T-helper 1 cell treated with Interleukin-12 subunit alpha and Interleukin-12 subunit beta and Interleukin-4 antibody, amounts not matched to agents 30 μg/mL and 1 μg/mL, for 36 hours (primary cell): ENCODE data around the gene UPP1.
"Not testable (repeated sequence)": the region's sequence is repeated elsewhere in the genome, so short reads cannot be mapped to it uniquely, and the experiment has no call there.

Source experiments
- H3K27ac Mint-ChIP-seq: one replicate; pipeline ENCODE4 v1.8.0; 2021; ENCODE audit warnings: mild to moderate bottlenecking, mixed read lengths
- H3K27me3 Mint-ChIP-seq: one replicate; pipeline ENCODE4 v1.8.0; 2021; ENCODE audit warnings: low read depth, mixed read lengths
- H3K36me3 Mint-ChIP-seq: one replicate; pipeline ENCODE4 v1.8.0; 2021; ENCODE audit warnings: low read depth, mixed read lengths
- H3K4me1 Mint-ChIP-seq: one replicate; pipeline ENCODE4 v1.8.0; 2021; ENCODE audit warnings: low read depth, mixed read lengths
- H3K4me3 Mint-ChIP-seq: one replicate; pipeline ENCODE4 v1.8.0; 2021; ENCODE audit warnings: mild to moderate bottlenecking, moderate library complexity, mixed read lengths
- H3K9me3 Mint-ChIP-seq: one replicate; pipeline ENCODE4 v1.8.0; 2021; ENCODE audit warnings: mixed read lengths

UPP1 gene

DNA sequence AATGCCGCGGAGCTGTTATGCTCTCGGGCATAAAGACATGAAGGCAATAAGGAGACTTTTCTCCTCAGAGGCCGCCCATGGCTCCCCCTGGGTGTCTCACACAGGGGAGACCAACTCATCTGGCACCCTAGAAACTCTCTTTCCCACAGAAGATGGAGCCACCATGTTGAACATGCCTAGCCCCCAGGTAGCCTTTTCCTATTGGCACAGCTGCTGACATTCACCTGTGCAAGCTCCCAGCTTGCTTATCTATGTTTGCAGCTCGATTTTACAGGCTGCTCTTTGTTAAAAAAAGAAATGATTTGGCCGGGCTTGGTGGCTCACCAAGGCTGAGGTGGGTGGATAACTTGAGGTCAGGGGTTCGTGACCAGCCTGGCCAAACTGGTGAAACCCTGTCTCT is 58.6 kb downstream of the UPP1 start:
- not testable (repeated sequence) for H3K36me3 Mint-ChIP-seq, H3K27ac Mint-ChIP-seq, H3K4me3 Mint-ChIP-seq, H3K9me3 Mint-ChIP-seq, H3K4me1 Mint-ChIP-seq
- peaks cover 20% of the 10 kb centered on the region for H3K27me3 Mint-ChIP-seq

DNA sequence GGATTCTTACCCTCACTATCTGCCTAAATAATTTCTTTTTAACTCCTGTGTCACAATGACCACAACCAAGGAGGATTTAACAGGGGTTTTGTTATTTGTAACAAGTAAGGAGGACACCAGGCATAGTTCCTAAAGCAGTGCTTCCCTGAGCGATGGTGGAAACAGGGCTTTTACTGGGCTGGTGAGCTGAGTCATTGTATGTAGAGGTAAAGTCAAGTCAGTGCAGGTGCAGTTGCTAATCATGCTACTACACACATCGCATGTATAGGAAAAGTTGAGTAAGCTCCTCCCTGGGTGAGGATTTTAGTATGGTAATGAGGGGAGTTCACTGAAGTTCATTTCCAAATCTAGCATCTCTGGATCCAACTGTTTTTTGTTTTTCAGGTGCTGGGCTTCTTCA is 59.2 kb downstream of the UPP1 start:
- H3K9me3 Mint-ChIP-seq, result no peaks in the 10 kb centered on the region
- H3K36me3 Mint-ChIP-seq, result no peaks in the 10 kb centered on the region
- no peak overlapping the region for H3K4me3 Mint-ChIP-seq
- H3K27ac Mint-ChIP-seq, result no peak overlapping the region
- peaks cover 20% of the 10 kb centered on the region for H3K27me3 Mint-ChIP-seq
- H3K4me1 Mint-ChIP-seq, result no peaks in the 10 kb centered on the region

DNA sequence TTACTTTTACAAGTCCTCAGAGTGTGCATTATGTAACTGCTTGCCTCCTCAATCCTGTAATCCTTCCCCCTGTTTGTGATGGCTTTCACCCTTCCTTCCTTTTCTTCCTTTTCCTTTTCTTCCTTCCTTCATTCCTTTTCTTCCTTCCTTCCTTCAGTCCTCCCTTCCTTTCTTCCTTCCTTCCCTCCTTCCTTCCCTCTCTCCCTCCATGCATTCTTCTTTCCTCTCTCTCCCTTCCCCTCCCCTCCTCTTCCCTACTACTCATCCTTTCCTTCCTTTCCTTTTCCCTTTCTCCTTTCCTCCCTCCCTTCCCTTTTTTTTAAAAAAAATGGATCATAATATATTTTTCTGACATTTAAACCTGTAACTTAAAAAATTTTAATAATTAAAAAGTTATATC is 60.0 kb downstream of the UPP1 start:
- no peak overlapping the region for H3K4me3 Mint-ChIP-seq
- H3K27ac Mint-ChIP-seq, result no peak overlapping the region

DNA sequence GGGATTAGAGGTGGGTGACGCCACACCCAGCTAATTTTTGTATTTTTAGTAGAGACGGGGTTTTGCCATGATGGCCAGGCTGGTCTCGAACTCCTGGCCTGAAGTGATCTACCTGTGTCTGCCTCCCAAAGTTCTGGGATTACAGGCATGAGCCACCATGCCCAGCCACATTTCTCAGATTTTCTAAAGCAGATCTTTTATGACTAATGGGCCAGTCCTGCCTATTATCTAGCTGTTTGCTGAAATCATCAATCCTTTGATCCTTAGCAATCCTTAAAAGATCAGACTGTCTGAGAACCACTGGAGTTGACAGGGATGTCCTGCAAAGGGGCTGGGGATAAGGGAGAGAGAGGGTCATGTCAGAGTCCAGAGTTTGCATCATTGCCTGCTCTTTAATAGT is 61.0 kb downstream of the UPP1 start:
- Mint-ChIP-seq H3K4me1 (no peaks in the 10 kb centered on the region), H3K9me3 (no peaks in the 10 kb centered on the region), H3K36me3 (no peaks in the 10 kb centered on the region), H3K27me3 (peaks cover 21% of the 10 kb centered on the region), H3K4me3 (no peak overlapping the region), H3K27ac (no peak overlapping the region)

More for the DNA sequence above, 60.0 kb downstream of the UPP1 start:
- Mint-ChIP-seq H3K36me3 (no peaks in the 10 kb centered on the region), H3K4me1 (no peaks in the 10 kb centered on the region), H3K27me3 (peaks cover 19% of the 10 kb centered on the region), H3K9me3 (no peaks in the 10 kb centered on the region)

DNA sequence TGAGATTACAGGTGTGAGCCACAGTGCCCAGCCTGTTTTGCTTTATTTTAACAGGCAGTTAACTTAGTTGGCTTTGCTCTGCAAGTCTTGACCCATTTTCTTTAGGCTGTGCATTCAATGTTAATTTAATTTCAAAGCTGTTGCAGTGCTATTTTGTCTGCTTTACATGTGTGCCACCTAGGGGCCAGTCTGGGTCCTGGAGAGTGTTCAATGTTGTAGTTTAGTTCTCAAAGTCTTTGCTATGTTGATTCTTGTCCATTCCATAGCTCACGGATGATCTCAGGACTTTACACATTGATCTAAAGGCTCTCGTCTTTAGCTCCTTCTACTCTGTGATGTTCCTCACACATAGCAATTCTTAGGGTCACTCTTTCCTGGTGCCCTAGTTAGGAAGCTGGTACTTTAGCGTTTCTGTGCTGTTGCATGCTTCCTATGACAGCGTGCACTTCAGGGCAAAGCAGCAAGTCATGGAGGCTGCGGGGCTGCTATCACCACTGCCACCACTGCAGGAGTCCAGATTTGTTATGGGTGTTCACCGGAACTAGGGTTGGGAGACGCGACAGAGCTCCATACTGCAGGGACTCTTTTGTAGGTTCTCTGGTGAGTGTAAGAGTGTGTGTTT is 65.8 kb downstream of the UPP1 start:
- Mint-ChIP-seq H3K36me3 (no peaks in the 10 kb centered on the region), H3K27ac (no peak overlapping the region), H3K9me3 (no peaks in the 10 kb centered on the region), H3K4me1 (no peaks in the 10 kb centered on the region), H3K27me3 (peaks cover 26% of the 10 kb centered on the region), H3K4me3 (no peak overlapping the region)
